ENCODE measurements around the gene HOXA7.
A peak's percentile ranks its signal among the peaks of the same experiment; 100 is the strongest.

HOXA7 gene

GRCh38 chr7:27159266-27160144 is 3.0 kb upstream of the HOXA7 start:
- DNase-seq (ENCODE audit: low spot score): no peak

- no peak for DNase-seq (ENCODE audit: low spot score)
These were observed 2.2 kb upstream of the HOXA7 start for GRCh38 chr7:27158436-27159265.

GRCh38 chr7:27157702-27158431 is 1.4 kb upstream of the HOXA7 start:
- DNase-seq (ENCODE audit: low spot score): no peak

GRCh38 chr7:27156916-27157701 is 634 bp upstream of the HOXA7 start:
- no peak for DNase-seq (ENCODE audit: low spot score)

- DNase-seq (ENCODE audit: low spot score): peak; percentile 55
These were observed 513 bp downstream of the HOXA7 start for GRCh38 chr7:27155816-27156507.

- peak; percentile 73 for DNase-seq (ENCODE audit: low spot score)
These were observed 1.3 kb downstream of the HOXA7 start for GRCh38 chr7:27154901-27155815.

GRCh38 chr7:27154369-27154768 is 2.1 kb downstream of the HOXA7 start:
- no peak for DNase-seq (ENCODE audit: low spot score)

- no peak for DNase-seq (ENCODE audit: low spot score)
These were observed 2.9 kb downstream of the HOXA7 start for GRCh38 chr7:27153526-27153925.

- DNase-seq (ENCODE audit: low spot score): no peak
These were observed 3.5 kb downstream of the HOXA7 start for GRCh38 chr7:27152816-27153442.

- DNase-seq (ENCODE audit: low spot score): no peak
These were observed 4.3 kb downstream of the HOXA7 start, which contains the start of gene HOXA3 for GRCh38 chr7:27151931-27152815. HOXA3 (minus strand) TSS chr7:27152583; CDS start chr7:27110640, 41,943 bp downstream.

GRCh38 chr7:27151341-27151930 is 5.0 kb downstream of the HOXA7 start:
- DNase-seq (ENCODE audit: low spot score): no peak

- peak; percentile 89 for DNase-seq (ENCODE audit: low spot score)
These were observed 5.7 kb downstream of the HOXA7 start for GRCh38 chr7:27150568-27151340.

GRCh38 chr7:27149842-27150567 is 6.5 kb downstream of the HOXA7 start:
- peak; percentile 51 for DNase-seq (ENCODE audit: low spot score)

GRCh38 chr7:27148756-27149641 is 7.5 kb downstream of the HOXA7 start:
- DNase-seq (ENCODE audit: low spot score): peak; percentile 73

GRCh38 chr7:27148031-27148755 is 8.3 kb downstream of the HOXA7 start:
- no peak for DNase-seq (ENCODE audit: low spot score)
